Epithelial cell of prostate (primary cell): ENCODE results near the gene PARD3.

Source experiments
- DNase-seq: peaks from one replicate; pipeline ENCODE4 v3.0.0-alpha.2; 2011; ENCODE audit warnings: low read depth, low spot score
- H3K27ac ChIP-seq: fragments of 450-650 bp; 2 replicates; pipeline ENCODE4 v1.5.1; 2017; ENCODE audit warnings: mild to moderate bottlenecking

Gene PARD3

DNA sequence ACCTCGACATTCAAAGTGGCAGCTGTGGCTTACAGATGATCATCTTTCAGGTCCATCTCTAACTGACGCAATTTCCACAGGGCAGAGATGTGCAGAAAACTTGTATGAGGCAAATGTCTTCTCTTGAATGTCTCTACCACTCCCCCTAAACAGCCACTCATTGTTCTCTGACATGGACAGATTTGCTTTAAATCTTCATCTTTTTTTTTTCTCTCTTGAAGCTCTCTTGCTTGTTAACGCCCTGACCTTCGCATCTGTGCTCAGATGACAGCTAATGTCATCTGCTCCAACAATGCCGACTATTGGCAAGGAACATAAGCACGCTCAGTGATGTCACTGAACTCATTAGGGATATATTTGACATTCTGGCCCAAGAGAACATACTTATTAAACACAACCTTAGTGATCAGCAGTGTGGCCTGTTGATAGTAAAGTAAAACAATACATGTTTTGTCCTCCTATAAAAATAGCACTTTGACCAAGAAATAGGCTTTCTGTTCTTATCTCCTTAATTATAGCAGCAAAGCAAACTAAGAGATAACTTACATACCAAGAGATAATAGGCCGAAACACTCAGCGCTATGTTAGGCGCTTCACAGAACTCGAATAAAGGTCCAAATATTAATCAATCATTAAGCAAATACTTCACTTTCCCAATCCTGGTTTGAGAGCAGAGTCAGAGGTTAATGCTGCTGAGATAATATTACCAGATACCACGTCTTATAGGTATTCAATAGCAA is 583.5 kb downstream of the PARD3 start:
- no peak overlapping the region for H3K27ac ChIP-seq
- DNase-seq, result no peak

DNA sequence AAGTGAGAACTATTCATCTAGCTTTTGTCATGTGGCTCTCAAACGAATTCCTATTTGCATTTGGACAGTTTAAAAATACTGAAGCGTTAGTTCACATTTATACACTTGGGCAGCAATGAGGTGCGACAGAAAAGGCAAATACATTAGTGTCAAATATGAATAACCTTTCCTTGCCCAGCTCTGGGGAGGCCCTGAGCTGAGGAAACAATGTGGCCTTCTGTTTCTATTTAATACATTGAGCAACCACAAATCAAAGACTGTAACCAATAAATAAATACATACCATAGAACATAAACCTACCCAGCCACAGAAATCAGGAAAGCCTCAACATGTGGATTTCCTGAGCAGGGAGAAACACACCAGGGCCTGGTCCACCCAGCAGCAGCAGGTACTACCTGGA is 585.2 kb downstream of the PARD3 start:
- no peak overlapping the region for H3K27ac ChIP-seq
- DNase-seq, result no peak

DNA sequence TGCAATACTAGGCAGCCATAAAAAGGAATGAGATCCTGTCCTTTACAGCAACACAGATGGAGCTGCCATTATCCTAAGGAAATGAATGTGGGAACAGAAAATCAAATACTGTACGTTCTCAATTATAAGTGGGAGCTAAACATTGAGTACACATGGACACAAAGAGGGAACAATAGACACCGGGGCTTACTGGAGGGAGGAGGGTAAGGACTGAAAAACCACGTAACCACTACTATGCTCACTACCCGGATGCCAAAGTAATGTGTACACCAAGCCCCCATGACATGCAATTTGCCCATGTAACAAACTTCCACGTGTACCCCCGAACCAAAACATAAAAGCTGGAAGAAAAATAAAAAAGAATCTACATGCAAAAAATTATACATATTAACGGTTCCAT is 587.0 kb downstream of the PARD3 start:
- no peak overlapping the region for H3K27ac ChIP-seq
- no peak for DNase-seq

DNA sequence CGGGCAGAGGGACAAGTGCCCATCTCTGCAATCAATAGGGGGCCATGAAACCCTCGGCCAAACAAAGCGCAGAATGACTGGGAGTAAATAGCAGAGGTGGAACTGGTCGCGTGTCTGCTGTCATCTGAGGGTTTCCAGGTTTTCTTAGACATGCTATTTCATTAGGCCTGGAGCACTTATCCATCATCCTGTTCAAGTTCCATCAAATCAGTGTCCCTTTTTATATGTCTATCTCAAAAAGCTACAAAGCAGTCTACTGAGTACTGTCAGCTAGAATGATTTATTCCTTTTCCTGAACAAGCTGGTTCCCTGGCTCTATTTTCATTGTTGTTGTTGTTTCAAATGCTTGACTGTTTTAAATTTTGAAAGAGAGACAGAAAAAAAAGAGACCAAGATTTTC is 590.5 kb downstream of the PARD3 start:
- DNase-seq, result no peak
- no peak overlapping the region for H3K27ac ChIP-seq

DNA sequence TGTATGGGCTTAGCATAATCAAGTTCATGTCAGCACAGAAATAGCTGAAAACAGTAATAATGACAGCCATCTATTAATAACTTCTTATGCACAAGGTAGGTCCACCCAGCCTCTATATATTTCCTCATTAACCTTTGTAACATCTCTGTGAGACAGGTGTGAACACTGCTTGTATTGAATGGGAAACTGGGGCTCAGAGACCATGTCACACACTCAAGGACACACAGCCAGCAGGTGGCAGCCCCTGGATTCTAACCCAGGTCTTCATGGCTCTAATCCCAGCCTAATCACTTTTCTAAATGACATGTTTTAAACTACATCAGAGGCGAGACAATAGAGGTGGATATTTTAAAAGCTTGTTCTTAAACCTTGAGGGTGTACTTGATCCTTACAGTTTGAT is 591.4 kb downstream of the PARD3 start:
- no peak overlapping the region for H3K27ac ChIP-seq
- no peak for DNase-seq

DNA sequence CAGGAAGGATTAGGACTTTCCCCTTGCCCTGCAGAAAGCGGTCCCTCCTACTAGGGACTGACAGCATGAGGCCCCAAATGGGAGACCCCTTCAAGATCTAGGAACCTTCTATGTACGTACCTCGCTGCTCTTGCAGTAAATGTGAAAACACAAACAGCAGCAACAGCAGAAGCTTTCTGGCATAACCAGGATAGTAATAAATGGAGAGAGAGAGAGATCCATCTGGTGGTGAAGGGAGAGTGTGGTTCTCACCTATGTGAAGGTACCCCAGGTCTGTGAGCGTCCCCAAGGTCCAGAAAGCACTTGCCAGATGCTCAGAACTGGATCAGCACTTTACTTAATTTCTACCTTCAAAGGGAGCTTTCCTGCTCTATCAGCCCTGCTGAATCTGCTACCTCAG is 592.7 kb downstream of the PARD3 start:
- DNase-seq, result no peak
- no peak overlapping the region for H3K27ac ChIP-seq

DNA sequence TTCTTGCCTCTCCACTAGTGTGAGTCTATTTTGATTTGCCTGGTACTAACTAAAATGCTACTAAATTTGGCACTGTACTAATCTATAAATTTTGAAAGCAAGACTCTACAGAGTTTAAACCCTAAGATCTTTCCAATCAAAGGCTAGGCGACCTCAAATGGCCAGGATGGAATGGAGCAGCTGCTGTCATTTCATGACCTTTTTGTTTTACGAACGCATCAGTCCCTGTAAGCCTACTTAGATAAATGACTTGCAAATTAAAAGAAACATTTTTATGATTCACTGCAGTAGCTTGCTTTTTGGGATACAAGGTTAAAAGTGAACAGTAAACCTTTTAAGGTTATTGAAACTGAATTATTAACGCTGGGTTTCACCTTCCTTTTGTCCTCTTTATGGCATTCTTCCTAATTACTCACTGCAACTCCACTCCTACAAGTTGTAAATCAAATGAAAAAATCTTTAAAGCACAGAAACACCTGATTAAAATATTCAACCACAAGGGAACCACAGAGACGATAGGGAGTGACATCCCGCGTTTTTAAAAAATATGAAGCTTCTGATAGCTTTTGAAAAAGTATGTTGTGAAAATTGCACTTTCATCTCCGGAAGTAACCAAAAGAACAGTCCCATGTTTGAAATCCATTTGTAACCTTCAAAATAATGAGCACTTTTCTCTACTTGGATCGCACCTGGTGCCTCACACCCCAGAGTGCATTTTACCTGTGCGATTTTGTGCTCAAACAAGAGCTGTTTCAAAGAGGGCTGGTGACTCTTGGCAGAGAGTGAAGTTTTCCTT is 595.1 kb downstream of the PARD3 start:
- DNase-seq, result no peak
- H3K27ac ChIP-seq, result no peak overlapping the region

DNA sequence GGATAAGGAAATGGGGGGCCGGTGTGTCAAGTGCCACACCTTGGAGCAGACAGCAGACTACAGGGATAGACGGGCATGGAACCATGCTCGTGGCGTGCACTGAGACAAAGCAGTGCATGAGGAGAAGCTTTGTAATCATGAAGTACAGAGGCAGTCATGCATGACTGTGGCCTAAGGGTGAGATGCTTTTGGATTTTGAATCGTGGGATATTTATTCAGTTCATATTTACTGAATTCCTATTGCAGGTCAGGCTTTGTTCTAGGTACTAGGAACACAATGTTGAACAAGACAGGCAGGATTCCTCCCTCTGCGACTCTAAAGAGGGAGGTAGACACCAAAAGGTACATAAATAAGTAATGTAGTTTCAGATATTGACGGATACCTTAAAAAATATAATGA is 597.6 kb downstream of the PARD3 start:
- peak overlapping the region; percentile 50 for H3K27ac ChIP-seq
- DNase-seq, result no peak

DNA sequence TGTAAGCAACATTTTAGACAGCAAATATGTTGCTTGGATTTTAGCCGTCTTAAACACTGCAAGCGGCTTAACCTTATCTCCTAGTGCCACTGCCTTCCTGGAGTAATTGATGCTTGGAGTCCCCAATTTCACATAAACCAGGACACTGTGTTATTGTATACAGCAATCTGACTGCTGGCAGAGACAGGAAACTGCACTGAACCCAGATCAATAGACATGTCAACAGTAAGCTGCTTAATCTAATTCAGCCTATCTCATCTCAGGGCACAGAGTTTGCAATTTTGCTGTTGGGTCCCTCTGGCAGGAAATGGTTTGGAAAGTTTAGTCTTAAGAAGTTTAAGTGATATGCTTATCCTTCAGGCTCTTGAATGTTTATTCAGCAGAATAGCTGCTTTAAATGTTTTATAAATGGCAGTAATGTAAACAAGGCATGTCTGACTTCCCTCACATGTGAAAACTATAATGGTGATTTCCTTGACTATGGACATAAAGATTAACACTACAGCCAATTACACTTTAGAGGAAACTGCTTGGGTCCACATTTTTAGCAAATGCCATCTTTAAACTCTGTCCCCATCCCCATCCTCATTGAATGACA is 598.6 kb downstream of the PARD3 start:
- H3K27ac ChIP-seq, result no peak overlapping the region
- DNase-seq, result no peak

DNA sequence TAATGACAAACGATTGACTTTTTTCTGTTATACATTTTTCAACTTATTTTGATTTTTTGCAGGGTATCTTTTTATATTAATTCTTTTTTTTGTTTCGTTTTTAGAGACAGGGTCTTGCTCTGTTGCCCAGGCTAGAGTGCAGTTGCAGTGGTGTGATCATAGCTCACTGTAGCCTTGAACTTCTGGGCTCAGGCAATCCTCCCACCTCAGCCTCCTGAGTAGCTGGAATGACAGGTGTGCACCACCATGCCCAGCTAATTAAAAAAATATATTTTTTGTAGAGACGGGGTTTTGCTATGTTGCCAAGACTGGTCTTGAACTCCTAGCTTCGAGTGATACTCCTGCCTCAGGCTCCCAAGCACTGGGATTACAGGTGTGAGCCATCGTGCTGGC is 601.3 kb downstream of the PARD3 start:
- H3K27ac ChIP-seq, result no peak overlapping the region
- no peak for DNase-seq

DNA sequence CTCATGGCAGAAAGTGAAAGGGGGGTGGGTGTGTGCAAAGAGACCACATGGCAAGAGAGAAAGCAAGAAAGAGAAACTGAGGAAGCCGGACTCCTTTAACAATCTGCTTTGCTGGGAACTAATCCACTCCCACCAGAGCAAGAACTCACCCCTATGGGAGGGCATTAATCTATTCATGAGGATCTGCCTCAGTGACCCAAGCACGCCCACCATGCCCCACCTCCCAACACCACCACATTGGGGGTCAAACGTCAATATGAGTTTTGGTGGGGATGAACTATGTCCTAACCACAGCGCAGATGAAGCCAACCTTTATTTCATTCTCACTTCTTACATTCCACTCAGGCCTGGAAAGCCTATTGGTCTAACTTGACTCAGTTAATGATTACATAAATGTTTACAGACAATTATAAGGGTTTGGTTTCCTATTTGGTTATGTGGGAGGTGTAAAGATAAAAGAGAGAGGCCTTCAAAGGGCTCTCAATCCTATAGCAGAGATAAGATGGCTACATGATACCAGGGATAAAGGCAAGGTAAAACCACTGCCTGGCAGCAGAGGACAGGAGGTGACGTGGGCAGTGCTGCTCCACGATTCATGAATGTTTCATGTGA is 601.8 kb downstream of the PARD3 start:
- H3K27ac ChIP-seq, result no peak overlapping the region
- DNase-seq, result no peak

DNA sequence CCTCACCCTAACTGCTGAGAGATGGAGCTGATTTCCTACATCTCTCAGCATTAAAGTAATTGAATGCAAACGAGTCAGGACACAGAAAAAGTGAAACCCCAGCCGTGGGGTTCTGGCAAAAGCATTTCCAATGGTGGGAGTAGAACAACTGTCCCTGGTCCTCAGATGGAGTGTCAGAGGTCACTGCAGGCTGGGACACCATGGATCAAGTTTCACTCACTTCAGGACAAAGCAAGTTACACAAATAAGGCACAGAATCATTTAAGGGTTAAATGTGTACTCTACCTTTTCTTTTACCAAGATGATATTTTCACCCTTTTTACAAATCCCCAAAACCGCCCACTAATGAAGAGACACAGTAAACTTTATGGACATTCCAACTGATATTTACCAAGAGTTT is 607.8 kb downstream of the PARD3 start:
- no peak overlapping the region for H3K27ac ChIP-seq
- DNase-seq, result no peak

DNA sequence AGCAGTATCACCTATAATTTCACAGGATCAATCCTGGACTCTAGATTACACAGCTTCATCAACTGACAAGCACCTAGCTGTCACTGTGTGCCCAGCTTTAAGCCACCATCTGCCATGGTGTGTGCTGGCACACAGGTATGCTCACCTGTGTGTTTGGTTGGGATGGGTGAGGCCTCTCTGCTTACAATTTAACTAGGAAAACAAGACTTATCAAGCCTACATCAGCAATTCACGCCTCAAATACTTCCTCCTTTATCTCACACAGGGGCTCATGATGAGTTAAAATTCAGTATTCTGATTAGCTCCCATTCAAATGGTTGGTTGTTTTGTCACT is 608.2 kb downstream of the PARD3 start:
- H3K27ac ChIP-seq, result no peak overlapping the region
- DNase-seq, result no peak

DNA sequence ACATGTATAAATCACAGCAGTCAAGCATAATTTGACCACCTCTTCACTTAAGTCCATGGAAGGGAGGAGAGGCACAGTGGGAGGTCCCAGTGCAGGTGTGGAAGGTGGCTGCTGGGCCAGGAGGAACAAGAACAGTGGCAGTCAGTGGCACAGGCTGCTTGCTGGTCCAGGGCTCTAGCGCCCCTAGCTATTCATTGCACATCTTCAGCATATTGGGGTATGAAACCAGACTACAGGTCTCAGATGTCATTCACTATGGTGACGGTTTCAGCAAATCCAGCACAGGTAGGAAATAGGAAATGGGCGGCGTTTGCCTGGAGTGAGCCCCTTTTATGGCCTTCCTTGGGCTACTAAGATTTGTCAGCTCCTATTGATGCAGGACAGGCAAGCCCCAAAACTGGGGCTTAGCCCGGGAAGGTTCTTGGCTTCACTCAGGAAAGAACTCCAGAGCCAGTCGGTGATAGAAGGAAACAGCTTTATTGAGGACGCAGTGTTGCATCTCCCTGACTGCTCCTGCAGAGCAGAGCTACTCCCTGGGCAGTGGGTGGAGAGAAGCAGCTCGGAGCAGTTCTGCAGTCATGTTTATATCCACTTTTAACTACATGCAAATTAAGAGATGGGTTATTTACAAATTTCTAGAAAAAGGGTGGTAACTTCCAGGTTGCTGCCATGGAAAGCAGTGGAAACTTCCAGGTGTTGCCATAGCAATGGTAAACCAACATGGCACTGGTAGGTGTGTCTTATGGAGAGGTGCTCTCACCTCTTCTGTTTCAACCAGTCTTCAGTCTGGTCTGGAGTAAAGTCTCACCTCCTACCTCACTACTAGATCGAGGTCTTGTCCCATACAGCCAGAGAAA is 608.8 kb downstream of the PARD3 start:
- no peak for DNase-seq
- H3K27ac ChIP-seq, result no peak overlapping the region

DNA sequence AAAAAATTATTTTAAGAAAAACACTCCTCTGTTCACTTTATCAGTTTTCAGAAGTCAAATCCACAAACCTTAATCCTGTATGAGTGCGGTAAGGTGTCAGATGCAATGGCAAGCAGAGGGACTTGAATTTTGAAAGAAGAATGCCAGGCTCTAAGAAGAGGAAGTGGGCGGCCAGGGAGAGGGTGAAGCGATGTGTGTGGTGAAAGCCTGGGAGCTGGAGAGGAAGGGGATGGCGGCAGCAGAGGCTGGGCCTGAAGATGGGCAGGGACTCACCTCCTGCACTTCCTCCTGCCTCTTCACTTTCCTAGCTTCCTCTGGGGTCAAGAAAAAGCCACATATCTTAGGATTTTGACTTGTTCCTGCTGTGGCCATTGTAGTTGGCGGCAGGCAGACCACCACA is 609.6 kb downstream of the PARD3 start:
- no peak for DNase-seq
- no peak overlapping the region for H3K27ac ChIP-seq

DNA sequence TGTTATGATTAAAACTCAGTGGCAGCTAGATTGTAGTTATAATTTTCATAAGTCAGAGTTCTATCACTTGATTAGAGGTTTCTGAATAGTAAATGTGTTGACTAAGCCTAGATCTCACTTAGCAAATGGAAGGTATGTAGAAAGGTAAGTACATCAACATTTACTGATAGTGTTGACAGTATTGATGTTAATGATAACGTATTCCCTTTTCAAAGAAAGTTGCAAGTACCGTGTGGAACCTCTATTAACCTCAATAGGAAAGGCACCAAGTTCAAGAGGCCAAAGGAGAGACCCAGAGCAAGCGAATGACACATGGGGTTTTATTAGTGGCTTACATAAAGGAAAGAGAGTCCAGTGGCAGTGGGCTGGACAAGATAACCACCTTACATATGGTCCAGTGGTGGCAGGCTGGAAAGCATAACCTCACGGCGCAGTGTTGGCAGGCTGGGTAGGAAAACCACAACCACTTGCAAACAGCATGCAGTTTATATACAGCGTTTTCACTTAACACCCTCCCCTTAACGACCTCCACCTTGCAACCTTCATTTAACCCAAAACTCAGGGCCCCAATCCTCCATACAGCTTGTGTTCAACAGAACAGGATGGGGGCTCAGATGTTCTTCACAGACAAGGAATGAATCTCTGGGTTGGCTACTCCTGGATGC is 611.0 kb downstream of the PARD3 start:
- no peak for DNase-seq
- H3K27ac ChIP-seq, result no peak overlapping the region

DNA sequence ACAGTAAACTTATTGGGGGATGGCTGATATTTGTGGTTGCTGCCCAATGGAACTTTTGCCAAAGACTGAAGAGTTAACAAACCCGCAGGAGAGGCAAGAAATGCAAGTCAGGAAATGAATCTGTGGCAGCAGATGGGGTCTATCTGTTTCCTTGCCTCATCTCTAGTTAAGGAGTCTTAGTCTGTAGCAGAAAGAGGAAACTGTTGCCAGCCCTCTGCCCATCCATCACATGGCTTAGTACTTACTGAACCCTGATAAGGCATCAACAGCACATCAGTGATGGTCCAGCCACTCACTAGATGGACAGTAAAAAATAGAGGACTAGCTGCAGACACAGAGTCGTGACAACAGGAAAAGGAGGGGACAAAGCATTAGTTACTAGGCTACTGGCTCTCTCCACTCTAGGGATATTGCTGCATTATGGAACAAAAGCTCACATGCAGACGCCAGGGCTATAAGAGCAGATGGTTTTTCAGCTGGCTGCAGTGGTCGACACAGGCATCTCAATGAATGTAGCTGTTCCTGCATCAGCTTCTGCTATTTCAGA is 614.7 kb downstream of the PARD3 start:
- no peak for DNase-seq
- H3K27ac ChIP-seq, result no peak overlapping the region

DNA sequence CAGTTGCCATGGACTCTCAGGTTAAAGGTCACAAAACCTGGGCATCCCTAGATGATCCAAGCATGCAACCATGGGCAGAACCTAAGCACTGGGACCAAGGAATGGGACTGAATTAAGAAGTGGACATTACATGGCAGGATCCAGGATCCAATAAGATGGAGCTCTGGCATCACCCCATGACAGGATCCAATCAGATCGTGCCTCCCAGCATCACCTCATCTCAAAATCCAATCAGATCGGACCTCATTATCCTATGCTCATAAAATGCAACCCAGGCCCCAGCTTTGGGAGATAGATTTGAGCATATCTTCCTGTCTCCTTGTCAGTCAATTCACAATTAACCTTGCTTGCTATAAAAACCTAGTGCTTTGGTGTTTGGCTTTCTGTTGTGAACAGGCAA is 616.1 kb downstream of the PARD3 start:
- DNase-seq, result no peak
- H3K27ac ChIP-seq, result no peak overlapping the region

DNA sequence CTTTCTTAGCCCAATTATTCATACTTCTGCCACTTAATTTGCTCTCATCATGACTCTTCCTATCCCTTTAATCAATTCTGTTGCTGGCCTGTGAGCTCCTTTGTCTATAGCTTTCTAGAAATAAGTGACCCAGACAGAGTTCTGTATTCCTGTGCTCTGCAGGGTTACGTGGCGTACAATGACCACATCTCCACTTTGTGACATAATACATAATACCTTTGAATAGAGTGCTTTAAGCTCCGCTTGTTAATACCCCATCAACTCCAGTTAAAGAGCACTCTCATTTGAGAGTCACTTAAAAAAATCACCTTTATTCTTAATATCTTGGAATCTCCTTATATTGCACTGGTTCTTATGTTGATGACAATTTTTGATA is 619.0 kb downstream of the PARD3 start:
- no peak for DNase-seq
- no peak overlapping the region for H3K27ac ChIP-seq
